Erythroblast (primary cell): ENCODE data around the gene NPHS1.

Experiments
- DNase-seq, 2 experiments: peaks; one replicate each; lab custom pipeline; 2025; lab: John Stamatoyannopoulos, UW
- GATA1 ChIP-seq: IDR thresholded peaks from 2 replicates; pipeline ENCODE4 v1.6.1; 2011; ENCODE audit warnings: low read depth, mild to moderate bottlenecking, control low read depth, low read length, moderate library complexity
- POLR2A ChIP-seq: IDR thresholded peaks from 2 replicates; pipeline ENCODE4 v1.6.1; 2011; ENCODE audit warnings: mild to moderate bottlenecking, low read length

The NPHS1 gene

GRCh38 chr19:35787227-35787799 is 65.0 kb downstream of the NPHS1 start:
- TF ChIP-seq POLR2A (no peak), GATA1 (no peak)
- DNase-seq = no peak

- TF ChIP-seq POLR2A (no peak), GATA1 (no peak)
- DNase-seq = no peak
These were observed 65.8 kb downstream of the NPHS1 start for GRCh38 chr19:35786299-35787160.

- DNase-seq = no peak
- TF ChIP-seq POLR2A (no peak), GATA1 (no peak)
These were observed 67.0 kb downstream of the NPHS1 start for GRCh38 chr19:35785339-35785627.

GRCh38 chr19:35784503-35785338 is 67.6 kb downstream of the NPHS1 start:
- TF ChIP-seq POLR2A = no peak
- no peak for TF ChIP-seq GATA1

GRCh38 chr19:35783469-35784434 is 68.6 kb downstream of the NPHS1 start:
- TF ChIP-seq GATA1 (no peak), POLR2A (no peak)
- DNase-seq = no peak

More at GRCh38 chr19:35784503-35785338, 67.6 kb downstream of the NPHS1 start:
- no peak for DNase-seq

- no peak for DNase-seq
- no peak for TF ChIP-seq POLR2A
- no peak for TF ChIP-seq GATA1
These were observed 69.7 kb downstream of the NPHS1 start for GRCh38 chr19:35782589-35782988.

- no peak for DNase-seq
- no peak for TF ChIP-seq POLR2A
- TF ChIP-seq GATA1 = no peak
These were observed 70.7 kb downstream of the NPHS1 start for GRCh38 chr19:35781650-35782049.

- no peak for DNase-seq
- TF ChIP-seq GATA1 (no peak), POLR2A (no peak)
These were observed 71.6 kb downstream of the NPHS1 start for GRCh38 chr19:35780717-35781116.

GRCh38 chr19:35780058-35780457 is 72.2 kb downstream of the NPHS1 start:
- TF ChIP-seq GATA1 (no peak), POLR2A (no peak)

GRCh38 chr19:35779033-35779432 is 73.3 kb downstream of the NPHS1 start:
- TF ChIP-seq POLR2A (no peak), GATA1 (no peak)
- no peak for DNase-seq

More at GRCh38 chr19:35780058-35780457, 72.2 kb downstream of the NPHS1 start:
- no peak for DNase-seq

GRCh38 chr19:35777961-35778360 is 74.3 kb downstream of the NPHS1 start:
- TF ChIP-seq POLR2A (no peak), GATA1 (no peak)
- no peak for DNase-seq

GRCh38 chr19:35777086-35777841 is 75.0 kb downstream of the NPHS1 start:
- TF ChIP-seq POLR2A (no peak), GATA1 (no peak)
- DNase-seq = no peak
